Omental fat pad (tissue), 4 donors: ENCODE data around the gene MRPS2. TPM values are rescaled to one million over a fixed set of nuclear protein-coding genes. Genes with fewer than 3 reads are reported as not detected.

ENCODE experiments used
- ATAC-seq: fragments of 150-250 bp; one replicate; pipeline ENCODE4 v1.9.1; 2016; ENCODE audit warnings: mild to moderate bottlenecking, moderate library complexity; ENCODE audit not compliant: low FRiP score
- DNase-seq: peaks from one replicate; pipeline ENCODE4 v3.0.0-alpha.2; 2019; ENCODE audit warnings: low spot score
- CTCF ChIP-seq, 3 donors: fragments of 450-650 bp; IDR thresholded peaks; one replicate each; pipeline ENCODE4 v1.5.1; 2016 to 2017; ENCODE audit warnings: antibody characterized with exemption in 3 of 3, mild to moderate bottlenecking in 3 of 3, moderate library complexity in 2 of 3
- total RNA-seq, 4 donors: library from RNA; depleted of rRNA; stranded (reverse); fragments of >200 nt; gene quantifications; one replicate each; pipeline ENCODE4 v1.1.0, GENCODE V29; 2016

The MRPS2 gene
- total RNA-seq, 4 donors from 2014 or later: 23.5 to 46.8 (median 34.9) TPM

- ATAC-seq (no peak), DNase-seq (no peak)
- TF ChIP-seq CTCF (IDR thresholded peaks at IDR 0.05): no peak
These were observed 52.3 kb downstream of the MRPS2 start for GRCh38 chr9:135552698-135553171.

Other genes with a start within 250 kb of the MRPS2 start
- 10 to 100 TPM in 3 of 4 donors, 1 to 10 TPM in 1; 7.3 to 11.3 (median 10.9) TPM for gene PPP1R26, start 20.9 kb upstream of the MRPS2 start, total RNA-seq
- not detected for gene LCN1, start 20.8 kb downstream of the MRPS2 start, total RNA-seq
- gene OBP2A, start 45.4 kb downstream of the MRPS2 start, total RNA-seq: not detected
- not detected for gene PAEP, start 61.1 kb downstream of the MRPS2 start, total RNA-seq
- gene GLT6D1, start 138.9 kb downstream of the MRPS2 start, total RNA-seq: not detected
- gene LCN9, start 162.6 kb downstream of the MRPS2 start, total RNA-seq: 1 to 10 TPM in 1 of 4 donors, not detected in 3; 1.4 TPM
- gene SOHLH1, start 198.8 kb downstream of the MRPS2 start, total RNA-seq: not detected
- gene KCNT1, start 201.5 kb downstream of the MRPS2 start, total RNA-seq: under 1 TPM in 2 of 4 donors, not detected in 2; 0.24 to 0.95 TPM